Calu3 (cell line): ENCODE measurements around the gene RMND1. TPM values are rescaled to one million over a fixed set of nuclear protein-coding genes. Genes with fewer than 3 reads are reported as not detected.
A peak's percentile ranks its signal among the peaks of the same experiment; 100 is the strongest.

Experiments used
- BruUV-seq: library from RNA; stranded (reverse); fragments of 400-500 nt; replicated peaks from 2 replicates; lab custom pipeline; 2021; lab: Mats Ljungman, UMichigan
- CTCF ChIA-PET: fragments of 300-600 bp; sonication (Branson Sonifier 250); formaldehyde crosslinking; loops from one replicate; lab custom pipeline; 2022; ENCODE audit warnings: antibody characterized with exemption; lab: Charles Lee
- DNase-seq: peaks from one replicate; pipeline ENCODE4 v3.0.0; 2022
- H3K27ac Mint-ChIP-seq: one replicate; pipeline ENCODE4 v1.8.0; 2022; ENCODE audit warnings: mixed read lengths; ENCODE audit not compliant: unreplicated experiment
- H3K27me3 Mint-ChIP-seq: one replicate; pipeline ENCODE4 v1.8.0; 2022; ENCODE audit warnings: mixed read lengths; ENCODE audit not compliant: unreplicated experiment
- H3K36me3 Mint-ChIP-seq: one replicate; pipeline ENCODE4 v1.8.0; 2022; ENCODE audit warnings: mild to moderate bottlenecking, moderate library complexity, mixed read lengths; ENCODE audit not compliant: insufficient read depth, unreplicated experiment
- H3K4me1 Mint-ChIP-seq: one replicate; pipeline ENCODE4 v1.8.0; 2022; ENCODE audit warnings: mild to moderate bottlenecking, low read depth, mixed read lengths; ENCODE audit not compliant: unreplicated experiment
- H3K4me3 Mint-ChIP-seq: one replicate; pipeline ENCODE4 v1.8.0; 2022; ENCODE audit warnings: mild to moderate bottlenecking, low read depth, moderate library complexity, mixed read lengths; ENCODE audit not compliant: unreplicated experiment
- H3K9me3 Mint-ChIP-seq: one replicate; pipeline ENCODE4 v1.8.0; 2022; ENCODE audit warnings: low read depth, mixed read lengths; ENCODE audit not compliant: unreplicated experiment
- intact Hi-C: fragments of 100-400 bp; cut with micrococcal nuclease; formaldehyde crosslinking; loops from one replicate; pipeline ENCODE4 v1.10.0; 2022; ENCODE audit not compliant: unreplicated experiment
- total RNA-seq: library from RNA; stranded (reverse); gene quantifications from 2 replicates; pipeline ENCODE4 v1.2.3, GENCODE V29; 2022
- TF ChIP-seq, protein P1 (sequence below): fragments of 200-600 bp; IDR thresholded peaks from one replicate; pipeline ENCODE4 v1.8.0; 2022; ENCODE audit warnings: antibody characterized with exemption; ENCODE audit not compliant: unreplicated experiment

The RMND1 gene
- total RNA-seq, 1 experiment from 2014 or later: 13.2 TPM

DNA sequence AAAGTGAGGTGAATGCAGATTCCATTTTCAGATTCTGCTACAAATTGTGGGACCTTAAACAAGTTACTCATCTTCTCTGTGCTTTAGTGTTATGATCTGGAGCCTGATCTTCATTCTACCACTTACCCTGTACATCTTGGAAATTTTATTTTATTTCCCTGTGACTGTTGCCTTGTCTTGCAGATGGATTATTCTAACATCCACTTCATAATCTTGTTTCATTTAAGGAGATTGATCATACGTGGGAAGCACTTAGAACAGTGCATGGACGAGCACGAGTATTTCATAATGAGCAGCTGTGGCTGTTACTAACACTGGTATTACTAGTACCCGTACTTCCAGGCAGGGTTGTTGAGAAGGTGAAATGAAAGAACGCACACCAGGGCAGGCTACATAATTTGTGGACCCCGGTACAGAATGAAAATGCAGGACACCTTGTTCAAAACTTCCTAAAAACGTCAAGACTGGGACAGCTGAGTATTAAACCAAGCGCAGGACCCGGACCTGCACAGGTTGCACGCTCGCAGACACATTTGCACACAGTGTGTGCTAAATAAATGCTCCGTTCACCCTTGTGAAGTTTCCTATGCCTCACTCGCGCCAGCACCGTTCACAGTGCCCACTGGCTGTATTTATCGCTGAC, 41.4 kb upstream of the RMND1 start:
- CTCF ChIA-PET: interaction anchor here (0.7 kb wide), 1 partner anchor 830 kb away, joined by 7 read pairs; no protein-coding TSS in a partner anchor
- TF ChIP-seq, protein P1, sequence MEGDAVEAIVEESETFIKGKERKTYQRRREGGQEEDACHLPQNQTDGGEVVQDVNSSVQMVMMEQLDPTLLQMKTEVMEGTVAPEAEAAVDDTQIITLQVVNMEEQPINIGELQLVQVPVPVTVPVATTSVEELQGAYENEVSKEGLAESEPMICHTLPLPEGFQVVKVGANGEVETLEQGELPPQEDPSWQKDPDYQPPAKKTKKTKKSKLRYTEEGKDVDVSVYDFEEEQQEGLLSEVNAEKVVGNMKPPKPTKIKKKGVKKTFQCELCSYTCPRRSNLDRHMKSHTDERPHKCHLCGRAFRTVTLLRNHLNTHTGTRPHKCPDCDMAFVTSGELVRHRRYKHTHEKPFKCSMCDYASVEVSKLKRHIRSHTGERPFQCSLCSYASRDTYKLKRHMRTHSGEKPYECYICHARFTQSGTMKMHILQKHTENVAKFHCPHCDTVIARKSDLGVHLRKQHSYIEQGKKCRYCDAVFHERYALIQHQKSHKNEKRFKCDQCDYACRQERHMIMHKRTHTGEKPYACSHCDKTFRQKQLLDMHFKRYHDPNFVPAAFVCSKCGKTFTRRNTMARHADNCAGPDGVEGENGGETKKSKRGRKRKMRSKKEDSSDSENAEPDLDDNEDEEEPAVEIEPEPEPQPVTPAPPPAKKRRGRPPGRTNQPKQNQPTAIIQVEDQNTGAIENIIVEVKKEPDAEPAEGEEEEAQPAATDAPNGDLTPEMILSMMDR: no peak
- intact Hi-C loops: no loop called here
- Mint-ChIP-seq H3K9me3 (no peaks in the 10 kb centered on the region), H3K36me3 (peaks cover 12% of the 10 kb centered on the region), H3K27ac (no peak overlapping the region), H3K27me3 (no peaks in the 10 kb centered on the region), H3K4me3 (peak overlapping the region; percentile 77), H3K4me1 (peaks cover 12% of the 10 kb centered on the region)
- no peak for DNase-seq
- BruUV-seq: no TSS peak

DNA sequence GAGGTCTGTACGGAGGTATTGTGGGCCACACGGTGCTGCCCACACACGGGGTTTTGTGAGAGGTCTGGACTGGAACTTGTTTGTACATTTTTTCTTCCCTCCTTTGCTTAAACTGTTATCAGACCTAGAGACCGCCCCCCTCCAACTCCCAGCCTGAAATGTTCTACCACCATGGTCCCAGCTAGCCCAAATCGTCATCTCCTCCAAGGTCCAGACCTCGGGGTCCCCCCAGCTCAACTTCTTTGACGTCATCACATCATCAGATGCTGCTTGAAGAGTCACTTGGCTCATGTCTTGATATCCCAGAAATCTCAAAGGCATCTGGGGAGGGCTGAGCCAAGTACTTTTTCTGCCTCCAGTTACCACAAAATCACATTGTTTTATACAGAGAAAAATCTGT, 39.1 kb upstream of the RMND1 start:
- DNase-seq: no peak
- Mint-ChIP-seq H3K4me1 (peaks cover 12% of the 10 kb centered on the region), H3K9me3 (no peaks in the 10 kb centered on the region), H3K36me3 (peaks cover 12% of the 10 kb centered on the region), H3K4me3 (no peak overlapping the region), H3K27me3 (no peaks in the 10 kb centered on the region), H3K27ac (no peak overlapping the region)
- BruUV-seq: no TSS peak
- CTCF ChIA-PET: no interaction called here
- intact Hi-C loops: no loop called here
- TF ChIP-seq, protein P1: no peak

DNA sequence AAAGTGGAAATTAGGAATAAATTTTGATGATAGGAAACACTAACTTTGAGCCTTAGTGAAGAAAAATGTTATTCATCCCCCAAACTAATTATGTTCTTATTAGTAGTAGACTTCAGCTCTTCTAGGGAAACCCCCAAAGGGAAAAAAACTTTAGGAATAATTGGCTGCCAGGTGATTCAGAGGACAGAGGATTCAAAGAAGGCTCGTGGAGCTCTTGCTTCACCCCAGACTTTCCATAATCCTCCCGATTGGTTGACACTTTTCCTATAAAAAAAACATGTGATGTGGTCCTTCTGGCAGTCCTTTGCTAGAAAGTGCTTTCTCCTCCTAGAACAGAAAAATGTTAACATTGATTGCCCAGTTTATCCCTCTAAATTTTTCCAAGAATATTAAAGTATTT, 36.3 kb upstream of the RMND1 start:
- DNase-seq: no peak
- no peaks in the 10 kb centered on the region for H3K4me1 Mint-ChIP-seq
- TF ChIP-seq, protein P1: no peak
- CTCF ChIA-PET: no interaction called here
- H3K27me3 Mint-ChIP-seq: no peaks in the 10 kb centered on the region
- intact Hi-C loops: no loop called here
- no peak overlapping the region for H3K27ac Mint-ChIP-seq
- no peak overlapping the region for H3K4me3 Mint-ChIP-seq
- H3K9me3 Mint-ChIP-seq: no peaks in the 10 kb centered on the region
- no peaks in the 10 kb centered on the region for H3K36me3 Mint-ChIP-seq
- no TSS peak for BruUV-seq

DNA sequence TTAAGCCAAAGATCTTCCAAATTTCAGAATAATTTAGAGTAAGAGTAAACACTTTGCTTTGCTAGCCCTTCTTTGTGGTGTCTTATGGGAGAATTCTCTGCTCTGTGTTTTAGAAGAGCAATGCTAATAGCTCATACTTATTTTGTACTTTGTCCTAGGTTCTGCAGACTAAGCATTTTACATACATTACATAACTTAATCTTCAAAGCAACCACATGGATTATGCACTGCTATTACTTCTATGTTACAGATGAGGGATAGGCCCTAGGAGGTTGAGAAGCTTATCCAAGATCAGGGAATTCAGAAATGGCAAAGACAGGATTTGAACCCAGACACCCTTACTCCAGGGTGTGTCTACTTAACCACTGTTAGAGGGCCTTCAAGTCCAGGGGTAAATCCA, 32.1 kb upstream of the RMND1 start:
- Mint-ChIP-seq H3K27me3 (no peaks in the 10 kb centered on the region), H3K4me1 (no peaks in the 10 kb centered on the region), H3K9me3 (no peaks in the 10 kb centered on the region), H3K36me3 (no peaks in the 10 kb centered on the region), H3K27ac (no peak overlapping the region), H3K4me3 (no peak overlapping the region)
- no TSS peak for BruUV-seq
- CTCF ChIA-PET: no interaction called here
- TF ChIP-seq, protein P1: no peak
- intact Hi-C loops: no loop called here
- DNase-seq: no peak
